HuH-7 (cell line): Measurements from ENCODE around the gene SLAIN2.
"Not testable (repeated sequence)": the region's sequence is repeated elsewhere in the genome, so short reads cannot be mapped to it uniquely, and the experiment has no call there.

Experiments
- DNase-seq: peaks from one replicate; pipeline ENCODE4 v3.0.0; 2011; ENCODE audit warnings: low spot score

The SLAIN2 gene

DNA sequence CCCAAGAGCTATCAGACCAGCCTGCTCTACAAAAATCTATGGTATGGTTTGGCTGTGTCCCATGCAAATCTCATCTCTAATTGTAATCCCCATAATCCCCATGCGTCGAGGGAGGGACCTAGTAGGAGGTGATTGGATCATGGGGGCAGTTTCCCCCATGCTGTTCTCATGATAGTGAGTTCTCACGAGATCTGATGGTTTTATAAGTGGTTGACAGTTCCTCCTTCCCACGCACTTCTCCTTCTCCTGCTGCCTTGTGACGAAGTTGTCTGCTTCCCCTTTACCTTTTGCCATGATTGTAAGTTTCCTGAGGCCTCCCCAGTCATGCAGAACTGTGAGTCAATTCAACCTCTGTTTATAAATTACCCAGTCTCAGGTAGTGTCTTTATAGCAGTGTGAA, 99.6 kb downstream of the SLAIN2 start:
- DNase-seq: not testable (repeated sequence)

DNA sequence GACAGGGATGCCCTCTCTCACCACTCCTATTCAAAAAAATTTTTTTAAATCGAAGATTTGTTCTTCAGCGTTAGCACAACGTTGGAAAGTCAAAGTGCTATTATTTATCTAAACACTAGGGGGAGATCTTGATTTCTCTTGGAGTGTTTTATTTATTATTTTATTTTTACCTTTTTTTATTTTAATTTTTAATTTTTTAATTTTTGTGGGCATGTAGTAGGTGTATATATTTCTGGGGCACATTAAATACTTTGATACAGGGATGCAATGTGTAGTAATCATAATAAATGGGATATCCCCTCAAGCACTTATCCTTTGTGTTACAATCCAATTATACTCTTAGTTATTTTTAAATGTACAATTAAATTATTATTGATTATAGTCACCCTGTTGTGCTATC, 104.4 kb downstream of the SLAIN2 start:
- no peak for DNase-seq

DNA sequence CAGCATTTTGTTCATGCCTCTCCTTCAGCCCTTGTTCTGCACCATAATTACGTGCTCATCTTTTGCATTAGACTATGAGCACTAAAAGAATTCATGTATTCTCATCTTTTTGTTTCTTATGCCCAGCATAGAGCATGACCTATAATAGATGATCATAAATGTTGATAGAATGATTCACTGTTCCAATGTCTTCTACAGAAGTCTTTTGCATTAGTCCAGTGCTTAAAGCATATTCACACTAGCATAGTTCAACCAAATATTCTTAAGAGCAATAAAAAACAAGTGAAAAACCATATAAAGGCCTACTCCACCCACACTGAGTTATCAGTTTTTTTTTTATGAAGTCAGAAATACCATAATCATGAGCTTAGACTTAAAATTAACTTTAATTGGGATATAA, 105.3 kb downstream of the SLAIN2 start:
- DNase-seq: no peak

DNA sequence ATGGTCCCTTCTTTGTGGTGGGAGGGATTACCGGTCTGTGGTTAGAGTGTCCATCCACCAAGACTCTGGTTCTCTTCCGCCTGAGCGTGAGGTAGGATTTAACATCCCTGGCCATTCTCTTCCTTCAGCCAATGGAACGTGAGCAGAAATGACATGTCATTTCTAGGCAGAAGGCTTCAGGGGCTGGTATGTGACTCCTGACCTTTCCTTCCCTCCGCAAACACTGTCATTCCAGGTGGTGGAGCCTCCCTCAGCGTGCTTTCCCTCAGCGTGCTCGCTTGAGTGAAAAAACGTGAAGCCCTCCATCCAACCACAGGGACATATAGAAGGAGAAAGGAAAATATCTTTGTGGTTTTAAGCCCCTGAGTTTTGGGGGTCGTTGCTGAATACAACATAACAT, 107.8 kb downstream of the SLAIN2 start:
- no peak for DNase-seq

DNA sequence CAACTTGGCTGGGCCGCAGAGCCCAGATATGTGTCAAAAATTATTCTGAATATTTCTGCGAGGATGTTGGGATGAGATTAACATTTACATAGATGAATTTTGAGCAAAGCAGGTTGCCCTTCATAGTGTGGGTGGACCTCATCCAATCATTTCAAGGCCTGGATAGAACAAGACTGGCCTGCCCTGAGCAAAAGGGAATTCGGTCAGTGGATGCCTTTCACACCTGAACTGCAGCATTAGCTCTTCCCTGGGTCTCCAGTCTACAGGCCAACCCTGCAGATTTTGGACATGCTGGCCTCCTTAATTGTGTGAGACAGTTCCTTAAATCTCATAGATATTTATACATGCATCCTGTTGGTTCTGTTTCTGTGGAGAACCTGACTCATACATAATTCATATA, 109.4 kb downstream of the SLAIN2 start:
- no peak for DNase-seq

DNA sequence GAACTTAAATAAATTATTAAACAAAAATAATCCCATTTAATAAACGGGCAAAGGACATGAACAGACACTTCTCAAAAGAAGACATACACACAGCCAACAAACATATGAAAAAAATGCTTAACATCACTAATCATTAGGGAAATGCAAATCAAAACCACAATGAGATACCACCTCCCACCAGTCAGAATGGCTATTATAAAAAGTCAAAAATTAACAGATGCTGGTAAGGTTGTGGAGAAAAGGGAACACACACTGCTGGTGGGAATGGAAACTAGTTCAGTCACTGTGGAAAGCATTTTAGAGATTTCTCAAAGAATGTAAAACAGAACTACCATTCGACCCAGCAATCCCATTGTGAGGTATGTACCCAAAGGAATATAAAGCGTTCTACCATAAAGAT, 110.3 kb downstream of the SLAIN2 start:
- DNase-seq: not testable (repeated sequence)

DNA sequence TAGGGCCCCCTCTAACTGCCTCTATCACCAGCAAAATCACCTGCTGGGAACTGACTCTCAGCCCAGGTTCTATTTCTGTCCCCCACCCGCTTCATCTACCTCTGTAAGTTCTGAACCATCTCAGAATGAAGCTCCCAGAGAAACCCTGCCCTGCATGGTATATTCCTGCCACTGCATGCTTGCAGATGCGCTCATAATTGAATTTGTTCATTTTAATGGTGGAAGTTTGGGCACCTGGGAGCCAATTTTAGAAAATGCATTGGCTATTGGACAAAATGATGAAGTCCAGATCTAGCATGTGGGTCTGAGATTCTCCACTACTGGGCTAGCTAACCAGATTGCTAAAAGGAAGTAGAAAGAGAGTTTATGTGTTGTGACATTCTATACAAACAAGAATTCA, 113.3 kb downstream of the SLAIN2 start:
- DNase-seq: no peak

DNA sequence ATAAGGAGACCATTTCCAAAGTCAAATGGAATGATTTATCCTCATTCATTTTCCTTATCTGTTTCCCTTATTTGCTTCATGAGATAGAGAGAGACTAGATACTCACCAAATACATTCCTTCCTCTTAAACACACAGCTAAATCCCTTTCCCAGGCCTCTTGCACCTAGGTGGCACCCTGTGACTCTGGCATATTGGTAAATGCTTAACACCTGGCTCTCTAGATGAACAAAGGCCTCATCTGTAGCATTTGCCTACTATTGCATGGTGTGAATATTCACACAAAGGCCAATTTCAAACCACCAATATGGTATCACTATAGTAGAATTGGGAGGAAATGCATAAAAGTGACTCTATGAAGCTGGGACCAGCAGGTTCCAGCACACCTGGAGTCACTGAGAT, 119.7 kb downstream of the SLAIN2 start:
- DNase-seq: no peak

DNA sequence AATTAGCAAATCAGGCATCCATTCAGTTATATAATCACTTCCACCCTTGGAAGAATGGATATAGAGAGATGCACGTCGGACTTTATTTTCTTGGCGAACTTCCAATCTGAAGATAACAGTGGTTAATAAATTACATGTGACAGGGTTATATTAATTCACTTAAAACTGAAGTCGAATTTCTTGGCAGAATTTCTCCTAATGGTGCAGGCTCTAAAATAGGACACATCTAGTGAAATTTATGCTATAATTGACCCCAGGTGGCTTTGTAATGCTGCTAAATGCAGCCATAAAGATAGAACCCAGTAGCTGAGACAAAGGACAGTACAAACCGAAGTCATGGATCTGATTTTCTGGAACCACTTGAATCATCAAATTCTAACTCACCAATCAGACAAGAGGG, 121.0 kb downstream of the SLAIN2 start:
- DNase-seq: no peak

DNA sequence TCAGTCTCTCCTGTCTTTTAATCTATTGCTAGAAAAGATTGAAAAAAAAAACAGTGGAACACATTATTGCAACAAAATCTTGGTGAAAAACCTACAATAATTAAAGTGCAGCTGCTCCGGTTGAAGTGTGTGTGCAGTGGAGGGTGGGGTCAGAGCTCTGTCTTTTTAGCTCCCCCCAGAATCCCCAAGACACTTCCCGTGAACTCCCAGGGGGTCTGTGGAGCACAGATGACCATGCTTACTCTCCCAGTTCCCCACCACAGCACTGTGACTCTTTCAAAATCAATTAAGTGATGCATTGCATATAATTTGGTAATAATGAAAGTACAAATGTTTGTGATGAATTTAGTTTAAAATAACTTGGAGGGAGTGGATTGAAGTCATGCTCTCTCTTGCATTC, 126.1 kb downstream of the SLAIN2 start:
- DNase-seq: no peak

DNA sequence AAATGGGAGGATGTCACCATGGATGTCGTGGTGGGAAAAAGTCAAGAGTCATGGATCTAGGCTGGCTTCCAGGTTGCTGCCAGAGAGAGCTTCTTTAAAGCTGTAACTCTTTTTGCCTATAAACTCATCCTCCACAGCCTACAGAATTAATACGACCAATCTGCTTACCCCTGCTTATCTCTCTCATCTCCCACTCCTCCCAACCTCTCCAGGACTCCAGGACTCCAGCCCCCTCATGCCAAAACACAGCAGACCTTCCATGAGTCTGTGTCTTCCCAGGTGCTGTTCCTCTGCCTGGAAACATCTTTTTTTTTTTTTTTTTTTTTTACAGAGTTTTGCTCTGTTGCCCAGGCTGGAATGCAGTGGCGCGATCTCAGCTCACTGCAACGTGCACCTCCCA, 126.6 kb downstream of the SLAIN2 start:
- no peak for DNase-seq

DNA sequence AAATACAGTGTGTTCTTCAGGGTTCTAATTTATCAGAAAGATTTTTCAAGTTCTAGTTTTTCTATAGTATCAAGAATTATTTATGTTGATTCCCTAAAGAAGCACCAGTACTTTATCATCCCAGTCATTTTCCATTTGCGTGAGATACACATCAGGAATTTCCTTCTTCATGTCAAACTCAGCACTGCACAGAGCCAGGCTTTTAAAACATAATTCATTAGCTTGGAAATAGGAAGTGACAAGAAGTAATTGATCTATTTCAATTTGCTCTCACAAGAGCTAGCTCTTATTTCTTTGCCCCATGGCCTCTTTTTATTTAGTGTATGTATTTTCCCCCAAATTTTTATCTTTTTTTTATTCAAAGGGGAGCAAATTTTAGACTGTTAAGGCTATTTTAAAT, 128.8 kb downstream of the SLAIN2 start:
- no peak for DNase-seq

DNA sequence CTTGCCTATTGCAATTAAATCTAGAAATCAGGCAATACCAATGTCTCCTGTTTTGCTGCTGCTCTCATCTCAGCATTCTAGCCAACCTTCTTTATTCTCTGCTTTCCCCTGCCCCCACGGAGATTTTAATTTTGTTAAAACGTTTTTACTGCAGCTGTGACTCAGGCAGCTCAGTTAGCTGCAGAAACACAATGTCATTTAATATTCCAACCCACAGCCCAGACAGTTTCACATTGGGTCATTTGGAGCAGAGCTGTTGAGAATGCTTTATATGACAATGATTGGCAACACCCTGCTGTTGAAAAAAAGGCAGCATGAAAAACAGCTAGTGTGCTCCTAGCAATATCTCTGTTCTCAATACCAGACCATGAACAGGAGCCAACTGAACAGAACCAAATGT, 129.2 kb downstream of the SLAIN2 start:
- no peak for DNase-seq

DNA sequence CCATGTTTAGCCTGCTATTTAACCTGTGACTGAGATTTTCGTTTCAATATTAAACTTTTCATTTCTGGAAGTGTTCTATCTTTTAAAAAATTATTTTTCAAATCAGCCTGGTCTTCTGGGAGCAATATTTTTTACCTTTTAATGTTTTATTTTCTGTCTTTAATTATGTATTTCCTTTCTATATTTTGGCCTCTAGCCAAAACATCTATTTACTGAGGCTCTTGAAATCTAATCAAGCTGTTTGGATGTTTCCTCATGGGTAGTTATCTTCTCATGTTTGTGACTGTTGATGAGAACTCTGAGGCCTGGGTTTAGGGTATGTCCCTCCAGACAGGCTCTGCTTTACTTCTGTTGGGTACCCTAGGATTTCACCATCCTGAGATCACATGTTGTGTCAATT, 131.5 kb downstream of the SLAIN2 start:
- no peak for DNase-seq

DNA sequence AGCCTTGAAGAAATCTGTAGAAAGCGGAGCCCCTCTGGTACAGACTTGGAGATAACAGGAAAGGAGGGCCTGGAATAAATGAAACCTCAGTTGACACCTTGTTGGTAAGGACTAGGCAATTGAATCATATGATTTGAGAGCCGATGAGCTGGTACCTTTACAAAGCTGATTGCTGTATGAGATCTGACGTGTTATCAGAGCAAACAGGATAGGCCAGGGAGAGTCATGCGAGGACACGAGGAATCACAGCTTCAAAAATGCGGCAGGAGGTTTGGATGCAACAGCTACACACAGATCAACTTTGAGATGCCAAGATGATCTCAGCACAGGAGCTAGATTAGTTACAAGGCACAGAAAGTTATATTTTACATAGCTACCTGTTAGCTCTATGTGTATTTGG, 134.4 kb downstream of the SLAIN2 start:
- DNase-seq: no peak
